HepG2 (cell line): ENCODE results near the gene ZNF446. TPM values are rescaled to one million over a fixed set of nuclear protein-coding genes. Genes with fewer than 3 reads are reported as not detected.
A peak's percentile ranks its signal among the peaks of the same experiment; 100 is the strongest.

ENCODE experiments used
- DMAP1 ChIP-seq: IDR thresholded peaks from 2 replicates; pipeline ENCODE4 v1.6.1; 2016
- GTF3A ChIP-seq: sonication (generic); formaldehyde crosslinking; conservative IDR thresholded peaks from 2 replicates; pipeline ENCODE4 v1.4.0; 2020; ENCODE audit warnings: mild to moderate bottlenecking, missing genetic modification reagents
- HNRNPH1 ChIP-seq: fragments of 200-400 bp; formaldehyde crosslinking; optimal IDR thresholded peaks from 2 replicates; pipeline ENCODE3; 2017; ENCODE audit warnings: mild to moderate bottlenecking, low read depth, low read length
- KLF15 ChIP-seq: sonication (generic); formaldehyde crosslinking; IDR thresholded peaks from 2 replicates; pipeline ENCODE4 v1.8.1; 2023; ENCODE audit warnings: borderline replicate concordance, mild to moderate bottlenecking, inconsistent platforms, missing genetic modification reagents, mixed read lengths
- MZF1 ChIP-seq: sonication (generic); formaldehyde crosslinking; IDR thresholded peaks from 2 replicates; pipeline ENCODE4 v1.8.1; 2023; ENCODE audit warnings: mild to moderate bottlenecking, missing genetic modification reagents, borderline replicate concordance
- NCOA2 ChIP-seq: sonication (generic); formaldehyde crosslinking; IDR thresholded peaks from 2 replicates; pipeline ENCODE4 v1.8.0; 2022; ENCODE audit warnings: inconsistent platforms
- NFKB2 ChIP-seq: sonication (generic); formaldehyde crosslinking; IDR thresholded peaks from 2 replicates; pipeline ENCODE4 v1.4.0; 2020; ENCODE audit warnings: missing genetic modification reagents, borderline replicate concordance
- NFRKB ChIP-seq: fragments of 450-650 bp; IDR thresholded peaks from 2 replicates; pipeline ENCODE4 v1.6.1; 2017
- NFYB ChIP-seq: sonication (generic); formaldehyde crosslinking; IDR thresholded peaks from 2 replicates; pipeline ENCODE4 v1.4.0; 2020; ENCODE audit warnings: missing genetic modification reagents
- PHF21A ChIP-seq: sonication (generic); formaldehyde crosslinking; IDR thresholded peaks from 2 replicates; pipeline ENCODE4 v1.5.0; 2020; ENCODE audit warnings: mild to moderate bottlenecking, missing genetic modification reagents
- PITX1 ChIP-seq: sonication (generic); formaldehyde crosslinking; IDR thresholded peaks from 2 replicates; pipeline ENCODE4 v1.5.1; 2020; ENCODE audit warnings: mild to moderate bottlenecking, missing genetic modification reagents
- RBM39 ChIP-seq: fragments of 200-400 bp; formaldehyde crosslinking; IDR thresholded peaks from one replicate; pipeline ENCODE4 v1.6.1; 2018; ENCODE audit warnings: antibody characterized with exemption, mild to moderate bottlenecking, low read depth, low read length; ENCODE audit not compliant: poor library complexity, severe bottlenecking
- SALL1 ChIP-seq: sonication (generic); formaldehyde crosslinking; IDR thresholded peaks from 2 replicates; pipeline ENCODE4 v1.8.0; 2022; ENCODE audit warnings: mild to moderate bottlenecking, missing genetic modification reagents
- SRSF4 ChIP-seq: fragments of 200-400 bp; formaldehyde crosslinking; IDR thresholded peaks from one replicate; pipeline ENCODE4 v1.6.1; 2018; ENCODE audit warnings: mild to moderate bottlenecking, low read depth, low read length, moderate library complexity; ENCODE audit not compliant: poor library complexity, severe bottlenecking
- SRY ChIP-seq: sonication (generic); formaldehyde crosslinking; IDR thresholded peaks from 2 replicates; pipeline ENCODE4 v1.8.0; 2022; ENCODE audit warnings: mild to moderate bottlenecking, missing genetic modification reagents
- ZBTB3 ChIP-seq: sonication (generic); formaldehyde crosslinking; IDR thresholded peaks from 2 replicates; pipeline ENCODE4 v1.4.0; 2020; ENCODE audit warnings: low read depth, mild to moderate bottlenecking, moderate library complexity, missing genetic modification reagents, borderline replicate concordance
- ZC3H4 ChIP-seq: sonication (generic); formaldehyde crosslinking; IDR thresholded peaks from 2 replicates; pipeline ENCODE4 v1.4.0; 2020; ENCODE audit warnings: missing genetic modification reagents, borderline replicate concordance
- ZNF138 ChIP-seq: sonication (generic); formaldehyde crosslinking; IDR thresholded peaks from 2 replicates; pipeline ENCODE4 v1.5.0; 2020; ENCODE audit warnings: mild to moderate bottlenecking, low read depth, missing genetic modification reagents
- ZNF317 ChIP-seq: sonication (generic); formaldehyde crosslinking; IDR thresholded peaks from 2 replicates; pipeline ENCODE4 v1.5.0; 2020; ENCODE audit warnings: mild to moderate bottlenecking, missing genetic modification reagents
- ZNF543 ChIP-seq: sonication (generic); formaldehyde crosslinking; IDR thresholded peaks from 2 replicates; pipeline ENCODE4 v1.4.0; 2020; ENCODE audit warnings: mild to moderate bottlenecking, missing genetic modification reagents
- ZNF674 ChIP-seq: sonication (generic); formaldehyde crosslinking; IDR thresholded peaks from 2 replicates; pipeline ENCODE4 v1.5.0; 2020; ENCODE audit warnings: low read depth, mild to moderate bottlenecking, missing genetic modification reagents
- ZNF703 ChIP-seq: sonication (generic); formaldehyde crosslinking; IDR thresholded peaks from 2 replicates; pipeline ENCODE4 v1.5.1; 2020; ENCODE audit warnings: missing genetic modification reagents, mild to moderate bottlenecking, moderate library complexity, borderline replicate concordance
- polyA plus RNA-seq, 8 experiments: library from polyadenylated mRNA; depleted of rRNA in 3 of 8; stranded (reverse) in 7 of 8; unstranded in 1 of 8; fragments of >200 nt; fragmentation: Illumina TruSeq in 4 of 8; extraction: Trizol in 4 of 8; gene quantifications; 2 replicates each; pipeline versions ENCODE4 v1.2.1 to v1.2.3, GENCODE V29; 2011 to 2016; ENCODE audit warnings: low read depth in 4 of 8, missing spikeins in 1 of 8, mixed read lengths in 1 of 8; ENCODE audit not compliant: insufficient read depth in 1 of 8
- total RNA-seq, 5 experiments: library from RNA; depleted of rRNA; stranded (reverse); fragments of >200 nt; fragmentation: Illumina TruSeq; extraction: Trizol; gene quantifications; 2 replicates each; pipeline ENCODE4 v1.2.3, GENCODE V29; 2016; ENCODE audit warnings: low read depth in 1 of 5
- TF ChIP-seq, protein P1 (sequence below): sonication (generic); formaldehyde crosslinking; IDR thresholded peaks from 2 replicates; pipeline ENCODE4 v1.9.0; 2022; ENCODE audit warnings: low read depth, missing genetic modification reagents
- TF ChIP-seq, protein P2 (sequence below): sonication (generic); formaldehyde crosslinking; IDR thresholded peaks from 2 replicates; pipeline ENCODE4 v1.4.0; 2020; ENCODE audit warnings: mild to moderate bottlenecking, missing genetic modification reagents

Gene ZNF446
- total and polyA plus RNA-seq, 2 of the 13 experiments (the other 11 are each of a cell fraction or from before 2014, with no cell fraction given) = 3.0 to 3.6 TPM

DNA sequence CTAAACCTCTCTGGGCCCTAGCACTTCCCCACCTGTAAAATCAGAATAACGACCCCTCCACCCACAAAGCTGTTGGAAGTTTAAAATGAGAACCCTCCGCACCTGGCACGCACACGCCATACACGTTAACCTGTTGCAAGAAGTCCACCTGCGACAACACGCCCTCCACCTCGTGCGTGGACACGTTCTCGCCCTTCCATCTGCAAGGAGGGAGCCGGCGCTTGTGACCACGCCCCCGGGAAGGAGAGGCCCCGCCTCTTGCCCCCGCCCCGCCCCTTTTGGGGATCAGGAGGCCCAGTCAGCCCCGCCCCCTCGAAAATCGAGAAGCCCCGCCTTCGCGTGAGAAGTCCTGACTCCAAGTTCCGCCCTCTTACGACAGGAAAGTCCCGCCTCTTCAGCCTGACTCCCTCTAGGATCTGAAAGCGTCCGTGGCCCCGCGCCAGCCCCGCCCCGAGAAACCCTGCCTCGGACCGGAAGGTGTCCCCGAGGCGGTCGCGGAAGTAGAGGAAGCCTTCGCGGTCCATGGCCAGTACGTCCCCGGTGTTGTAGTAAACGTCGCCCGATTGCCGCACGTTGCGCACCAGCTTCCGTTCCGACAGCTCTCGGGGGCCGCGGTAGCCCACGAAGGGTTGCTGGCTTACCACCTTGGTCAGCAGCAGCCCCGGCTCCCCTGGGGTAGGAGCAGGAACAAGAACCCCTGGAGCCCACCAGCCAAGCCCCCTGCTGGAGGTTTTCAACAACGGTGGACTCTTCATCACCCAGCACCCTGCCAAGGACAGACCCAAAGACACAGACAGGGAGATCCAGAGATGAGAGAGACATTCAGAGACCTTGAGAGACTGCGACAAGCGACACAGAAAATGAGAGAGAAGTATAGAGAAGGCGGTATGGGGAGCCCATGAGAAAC is 23.1 kb downstream of the ZNF446 start (continued):
- TF ChIP-seq GTF3A (CRISPR knock-in tag) (0 out of 2 replicates have a peak, but pooled peaks have one; percentile 72), NCOA2 (CRISPR knock-in tag) (peak; percentile 77), DMAP1 (CRISPR knock-in tag) (peak; percentile 84), NFYB (CRISPR knock-in tag) (peak; percentile 63), ZNF703 (CRISPR knock-in tag) (no peak), ZNF674 (CRISPR knock-in tag) (no peak), NFKB2 (CRISPR knock-in tag) (peak; percentile 77; the same call in 1 of the 2 replicates), ZNF543 (CRISPR knock-in tag) (peak; percentile 80; the same call in 1 of the 2 replicates), HNRNPH1 (no peak), NFRKB (no peak), ZC3H4 (CRISPR knock-in tag) (no peak), SRSF4 (no peak), KLF15 (no peak), ZNF317 (0 out of 2 replicates have a peak, but pooled peaks have one; percentile 21), SRY (CRISPR knock-in tag) (0 out of 2 replicates have a peak, but pooled peaks have one; percentile 71), PITX1 (peak; percentile 68; the same call in 1 of the 2 replicates), PHF21A (CRISPR knock-in tag) (peak; percentile 62; the same call in 1 of the 2 replicates), ZBTB3 (CRISPR knock-in tag) (no peak), SALL1 (CRISPR knock-in tag) (peak; percentile 88), RBM39 (no peak), ZNF138 (CRISPR knock-in tag) (no peak), MZF1 (CRISPR knock-in tag) (no peak)
- TF ChIP-seq, protein P1, sequence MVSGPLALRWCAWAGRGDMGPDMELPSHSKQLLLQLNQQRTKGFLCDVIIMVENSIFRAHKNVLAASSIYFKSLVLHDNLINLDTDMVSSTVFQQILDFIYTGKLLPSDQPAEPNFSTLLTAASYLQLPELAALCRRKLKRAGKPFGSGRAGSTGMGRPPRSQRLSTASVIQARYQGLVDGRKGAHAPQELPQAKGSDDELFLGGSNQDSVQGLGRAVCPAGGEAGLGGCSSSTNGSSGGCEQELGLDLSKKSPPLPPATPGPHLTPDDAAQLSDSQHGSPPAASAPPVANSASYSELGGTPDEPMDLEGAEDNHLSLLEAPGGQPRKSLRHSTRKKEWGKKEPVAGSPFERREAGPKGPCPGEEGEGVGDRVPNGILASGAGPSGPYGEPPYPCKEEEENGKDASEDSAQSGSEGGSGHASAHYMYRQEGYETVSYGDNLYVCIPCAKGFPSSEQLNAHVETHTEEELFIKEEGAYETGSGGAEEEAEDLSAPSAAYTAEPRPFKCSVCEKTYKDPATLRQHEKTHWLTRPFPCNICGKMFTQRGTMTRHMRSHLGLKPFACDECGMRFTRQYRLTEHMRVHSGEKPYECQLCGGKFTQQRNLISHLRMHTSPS (CRISPR knock-in tag) = peak; percentile 40; the same call in 1 of the 2 replicates
- TF ChIP-seq, protein P2, sequence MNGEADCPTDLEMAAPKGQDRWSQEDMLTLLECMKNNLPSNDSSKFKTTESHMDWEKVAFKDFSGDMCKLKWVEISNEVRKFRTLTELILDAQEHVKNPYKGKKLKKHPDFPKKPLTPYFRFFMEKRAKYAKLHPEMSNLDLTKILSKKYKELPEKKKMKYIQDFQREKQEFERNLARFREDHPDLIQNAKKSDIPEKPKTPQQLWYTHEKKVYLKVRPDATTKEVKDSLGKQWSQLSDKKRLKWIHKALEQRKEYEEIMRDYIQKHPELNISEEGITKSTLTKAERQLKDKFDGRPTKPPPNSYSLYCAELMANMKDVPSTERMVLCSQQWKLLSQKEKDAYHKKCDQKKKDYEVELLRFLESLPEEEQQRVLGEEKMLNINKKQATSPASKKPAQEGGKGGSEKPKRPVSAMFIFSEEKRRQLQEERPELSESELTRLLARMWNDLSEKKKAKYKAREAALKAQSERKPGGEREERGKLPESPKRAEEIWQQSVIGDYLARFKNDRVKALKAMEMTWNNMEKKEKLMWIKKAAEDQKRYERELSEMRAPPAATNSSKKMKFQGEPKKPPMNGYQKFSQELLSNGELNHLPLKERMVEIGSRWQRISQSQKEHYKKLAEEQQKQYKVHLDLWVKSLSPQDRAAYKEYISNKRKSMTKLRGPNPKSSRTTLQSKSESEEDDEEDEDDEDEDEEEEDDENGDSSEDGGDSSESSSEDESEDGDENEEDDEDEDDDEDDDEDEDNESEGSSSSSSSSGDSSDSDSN (CRISPR knock-in tag) = peak; percentile 97
